Tongue (tissue), 2 donors: ENCODE measurements around the gene SARS2. TPM values are rescaled to one million over a fixed set of nuclear protein-coding genes. Genes with fewer than 3 reads are reported as not detected.
"Not testable (repeated sequence)": the region's sequence is repeated elsewhere in the genome, so short reads cannot be mapped to it uniquely, and the experiment has no call there.

ENCODE experiments used
- DNase-seq: peaks from one replicate; pipeline ENCODE4 v3.0.0-alpha.2; 2015
- total RNA-seq: library from RNA; depleted of rRNA; stranded (reverse); fragments of >200 nt; gene quantifications from one replicate; pipeline ENCODE4 v1.2.3, GENCODE V29; 2014

SARS2 gene
- total RNA-seq, 1 donor from 2014 or later = 11.3 TPM

- no peak for DNase-seq
Measured at GRCh38 chr19:38945562-38946228, 15.1 kb upstream of the SARS2 start.

- DNase-seq = no peak
Measured at GRCh38 chr19:38944981-38945506, 14.5 kb upstream of the SARS2 start.

- no peak for DNase-seq
Measured at GRCh38 chr19:38942471-38943181, 12.1 kb upstream of the SARS2 start.

- no peak for DNase-seq
Measured at GRCh38 chr19:38941979-38942378, 11.4 kb upstream of the SARS2 start.

- not testable (repeated sequence) for DNase-seq
Measured at GRCh38 chr19:38941466-38941865, 10.9 kb upstream of the SARS2 start.

GRCh38 chr19:38939957-38940356, 9.4 kb upstream of the SARS2 start:
- DNase-seq = no peak

- no peak for DNase-seq
Measured at GRCh38 chr19:38933544-38933943, 3.0 kb upstream of the SARS2 start.

GRCh38 chr19:38932425-38933179, 2.0 kb upstream of the SARS2 start:
- peak; percentile 44 for DNase-seq

- DNase-seq = no peak
Measured at GRCh38 chr19:38931521-38931793, 894 bp upstream of the SARS2 start.

- DNase-seq = peak; percentile 100
Measured at GRCh38 chr19:38930776-38931520, 385 bp upstream of the SARS2 start, which contains the start of gene MRPS12. TSS of gene MRPS12 (plus strand) at chr19:38930944. CDS start at chr19:38931295, 351 bp downstream.

GRCh38 chr19:38928391-38929001, 2.1 kb downstream of the SARS2 start:
- no peak for DNase-seq

- DNase-seq = no peak
Measured at GRCh38 chr19:38924388-38924787, 6.2 kb downstream of the SARS2 start.

GRCh38 chr19:38922482-38922881, 8.1 kb downstream of the SARS2 start:
- DNase-seq = no peak

GRCh38 chr19:38921420-38922274, 8.9 kb downstream of the SARS2 start:
- no peak for DNase-seq

- DNase-seq = no peak
Measured at GRCh38 chr19:38920602-38921419, 9.8 kb downstream of the SARS2 start.

GRCh38 chr19:38919837-38920601, 10.5 kb downstream of the SARS2 start:
- DNase-seq = peak; percentile 60

GRCh38 chr19:38918526-38918925, 12.0 kb downstream of the SARS2 start:
- no peak for DNase-seq

GRCh38 chr19:38917921-38918491, 12.6 kb downstream of the SARS2 start:
- DNase-seq = no peak

- no peak for DNase-seq
Measured at GRCh38 chr19:38917516-38917915, 13.0 kb downstream of the SARS2 start.
